NCI-H2196 (cell line): Measurements from ENCODE around the gene GAB2.
"Not testable (repeated sequence)": the region's sequence is repeated elsewhere in the genome, so short reads cannot be mapped to it uniquely, and the experiment has no call there.

Source experiments
- DNase-seq: peaks from one replicate; lab custom pipeline; 2025; ENCODE audit not compliant: unreplicated experiment; lab: John Stamatoyannopoulos, UW

The GAB2 gene

GRCh38 chr11:78226684-78227680 is 190.6 kb downstream of the GAB2 start:
- DNase-seq = no peak

- DNase-seq = no peak
These were observed 192.7 kb downstream of the GAB2 start for GRCh38 chr11:78224906-78225420.

- no peak for DNase-seq
These were observed 193.1 kb downstream of the GAB2 start for GRCh38 chr11:78224506-78224905.

GRCh38 chr11:78223320-78223954 is 194.2 kb downstream of the GAB2 start:
- DNase-seq = no peak

GRCh38 chr11:78222726-78223125 is 194.9 kb downstream of the GAB2 start:
- not testable (repeated sequence) for DNase-seq

- DNase-seq = no peak
These were observed 196.0 kb downstream of the GAB2 start for GRCh38 chr11:78221396-78222315.

GRCh38 chr11:78220218-78221157 is 197.1 kb downstream of the GAB2 start:
- DNase-seq = no peak

- DNase-seq = no peak
These were observed 198.0 kb downstream of the GAB2 start for GRCh38 chr11:78219493-78220217.

GRCh38 chr11:78218707-78219492 is 198.7 kb downstream of the GAB2 start:
- DNase-seq = no peak

GRCh38 chr11:78217650-78218541 is 199.7 kb downstream of the GAB2 start:
- no peak for DNase-seq

GRCh38 chr11:78216571-78217287 is 200.9 kb downstream of the GAB2 start:
- no peak for DNase-seq

GRCh38 chr11:78216021-78216420 is 201.6 kb downstream of the GAB2 start:
- DNase-seq = no peak

GRCh38 chr11:78214331-78215194 is 203.1 kb downstream of the GAB2 start:
- no peak for DNase-seq

GRCh38 chr11:78213526-78214330 is 203.9 kb downstream of the GAB2 start:
- no peak for DNase-seq
